CMK (cell line): ENCODE measurements around the gene EBF3.

Source experiments
- DNase-seq: peaks from one replicate; pipeline ENCODE4 v3.0.0-alpha.2; 2010; ENCODE audit warnings: low read depth

EBF3 gene

GRCh38 chr10:129945064-129945463 is 19.0 kb downstream of the EBF3 start:
- no peak for DNase-seq

GRCh38 chr10:129944456-129944855 is 19.6 kb downstream of the EBF3 start:
- DNase-seq, result no peak

GRCh38 chr10:129942936-129943715 is 20.9 kb downstream of the EBF3 start:
- DNase-seq, result no peak

- DNase-seq, result no peak
Observed at GRCh38 chr10:129942391-129942790, 21.7 kb downstream of the EBF3 start.

GRCh38 chr10:129942019-129942277 is 22.1 kb downstream of the EBF3 start:
- DNase-seq, result no peak

- DNase-seq, result no peak
Observed at GRCh38 chr10:129941199-129942018, 22.7 kb downstream of the EBF3 start.

GRCh38 chr10:129940617-129941198 is 23.4 kb downstream of the EBF3 start:
- no peak for DNase-seq

GRCh38 chr10:129939416-129940275 is 24.4 kb downstream of the EBF3 start:
- DNase-seq, result no peak

GRCh38 chr10:129938460-129938859 is 25.6 kb downstream of the EBF3 start:
- no peak for DNase-seq

GRCh38 chr10:129937351-129937751 is 26.7 kb downstream of the EBF3 start:
- DNase-seq, result no peak

- DNase-seq, result no peak
Observed at GRCh38 chr10:129936923-129937300, 27.2 kb downstream of the EBF3 start.

- no peak for DNase-seq
Observed at GRCh38 chr10:129936266-129936922, 27.7 kb downstream of the EBF3 start.

- DNase-seq, result no peak
Observed at GRCh38 chr10:129935867-129936152, 28.3 kb downstream of the EBF3 start.

GRCh38 chr10:129935102-129935866 is 28.8 kb downstream of the EBF3 start:
- no peak for DNase-seq

- no peak for DNase-seq
Observed at GRCh38 chr10:129934196-129934925, 29.7 kb downstream of the EBF3 start.

GRCh38 chr10:129933456-129934092 is 30.5 kb downstream of the EBF3 start:
- no peak for DNase-seq

- DNase-seq, result no peak
Observed at GRCh38 chr10:129932751-129933433, 31.2 kb downstream of the EBF3 start.

GRCh38 chr10:129932182-129932581 is 31.9 kb downstream of the EBF3 start:
- DNase-seq, result no peak
